H1 (cell line): ENCODE results near the gene SLC12A5. TPM values are rescaled to one million over a fixed set of nuclear protein-coding genes. Genes with fewer than 3 reads are reported as not detected.

Source experiments
- CTCF ChIA-PET: fragments of 300-600 bp; sonication (Branson Sonifier 250); formaldehyde crosslinking; loops from one replicate; lab custom pipeline; 2021; ENCODE audit not compliant: partially characterized antibody; lab: Charles Lee
- POLR2A ChIA-PET: fragments of 300-600 bp; sonication (Branson Sonifier 250); formaldehyde crosslinking; loops from one replicate; lab custom pipeline; 2021; ENCODE audit warnings: inconsistent platforms; ENCODE audit not compliant: partially characterized antibody; lab: Charles Lee
- DNase-seq, 2 experiments: peaks; one replicate each; pipeline versions ENCODE4 v3.0.0 to v3.0.0-alpha.2; 2010 to 2022; ENCODE audit warnings: low spot score in 2 of 2, low read depth in 1 of 2, mixed read lengths in 1 of 2
- FAIRE-seq: peaks from 2 replicates; lab custom pipeline; 2011; peaks lifted over from hg19 to GRCh38; lab: Jason Lieb, UNC
- H2AFZ ChIP-seq: 2 replicates; pipeline ENCODE4 v1.8.1; 2012; ENCODE audit warnings: low read length, inconsistent platforms
- H2AK5ac ChIP-seq: 2 replicates; pipeline ENCODE4 v1.6.1; 2013; ENCODE audit warnings: low read depth, low read length
- H2BK120ac ChIP-seq: replicated peaks from 2 replicates; pipeline ENCODE3; 2013; ENCODE audit warnings: low read depth, low read length, inconsistent platforms
- H2BK12ac ChIP-seq: 2 replicates; pipeline ENCODE4 v1.6.1; 2013; ENCODE audit warnings: low read depth, low read length
- H2BK15ac ChIP-seq: 2 replicates; pipeline ENCODE4 v1.6.1; 2013; ENCODE audit warnings: low read length
- H2BK20ac ChIP-seq: 2 replicates; pipeline ENCODE4 v1.6.1; 2013; ENCODE audit warnings: low read length
- H2BK5ac ChIP-seq: 2 replicates; pipeline ENCODE4 v1.6.1; 2013; ENCODE audit warnings: low read depth, low read length
- H3K14ac ChIP-seq: 2 replicates; pipeline ENCODE4 v1.6.1; 2013; ENCODE audit warnings: inconsistent platforms; ENCODE audit not compliant: insufficient read length
- H3K18ac ChIP-seq: 2 replicates; pipeline ENCODE4 v1.6.1; 2013; ENCODE audit warnings: low read length; ENCODE audit errors: extremely low read depth
- H3K23ac ChIP-seq: 2 replicates; pipeline ENCODE4 v1.6.1; 2013; ENCODE audit warnings: inconsistent platforms; ENCODE audit not compliant: insufficient read length
- H3K23me2 ChIP-seq: 2 replicates; pipeline ENCODE4 v1.6.1; 2013; ENCODE audit warnings: low read depth, low read length
- H3K27ac ChIP-seq: 2 replicates; pipeline ENCODE4 v1.6.1; 2011; ENCODE audit warnings: low read depth, low read length, inconsistent platforms
- H3K27me3 ChIP-seq, 4 experiments: replicated peaks in 1 of 4; 1 replicate in 1 of 4; 2 replicates in 3 of 4; pipeline versions ENCODE4 v1.6.1 to v1.8.1; 2011 to 2013; ENCODE audit warnings: low read length in 3 of 4, mild to moderate bottlenecking in 3 of 4, inconsistent platforms in 2 of 4, mixed read lengths in 2 of 4, moderate library complexity in 1 of 4; ENCODE audit not compliant: control insufficient read depth in 3 of 4, insufficient read depth in 3 of 4; ENCODE audit errors: extremely low read depth in 1 of 4
- H3K36me3 ChIP-seq, 4 experiments: 2 replicates each; pipeline versions ENCODE4 v1.6.1 to v1.8.1; 2011 to 2013; ENCODE audit warnings: mild to moderate bottlenecking in 4 of 4, low read length in 3 of 4, moderate library complexity in 2 of 4, control low read depth in 1 of 4, inconsistent platforms in 1 of 4; ENCODE audit not compliant: insufficient read depth in 4 of 4, control insufficient read depth in 2 of 4
- H3K4ac ChIP-seq: replicated peaks from 2 replicates; pipeline ENCODE3; 2013; ENCODE audit warnings: low read length, low read depth, mixed read lengths, inconsistent platforms; ENCODE audit not compliant: insufficient read length
- H3K4me1 ChIP-seq, 4 experiments: replicated peaks in 1 of 4; 1 replicate in 1 of 4; 2 replicates in 3 of 4; pipeline versions ENCODE4 v1.6.1 to v1.8.1; 2011 to 2013; ENCODE audit warnings: low read length in 3 of 4, inconsistent platforms in 2 of 4, mixed read lengths in 1 of 4; ENCODE audit not compliant: insufficient read depth in 4 of 4, control insufficient read depth in 3 of 4
- H3K4me2 ChIP-seq, 2 experiments: 2 replicates each; pipeline versions ENCODE4 v1.6.1 to v1.8.1; 2011 to 2013; ENCODE audit warnings: low read depth in 2 of 2, low read length in 2 of 2, control low read depth in 1 of 2, inconsistent platforms in 1 of 2, mild to moderate bottlenecking in 1 of 2; ENCODE audit not compliant: insufficient read depth in 1 of 2
- H3K4me3 ChIP-seq, 4 experiments: fragments of 200-600, 300-600 bp in 1 of 4; sonication (generic), shearing (Covaris generic), sonication (Bioruptor Twin) in 1 of 4; 2 replicates each; pipeline versions ENCODE4 v1.5.1 to v1.8.1; 2011 to 2016; ENCODE audit warnings: low read length in 4 of 4, low read depth in 3 of 4, control low read depth in 2 of 4, inconsistent platforms in 2 of 4, mild to moderate bottlenecking in 2 of 4, mixed read lengths in 1 of 4, moderate library complexity in 1 of 4; ENCODE audit not compliant: insufficient read depth in 2 of 4; ENCODE audit errors: extremely low read depth in 1 of 4
- H3K56ac ChIP-seq: replicated peaks from 2 replicates; pipeline ENCODE3; 2013; ENCODE audit warnings: low read depth, mild to moderate bottlenecking, mixed read lengths, low read length, inconsistent platforms; ENCODE audit not compliant: insufficient read length
- H3K79me1 ChIP-seq: 2 replicates; pipeline ENCODE4 v1.6.1; 2013; ENCODE audit warnings: low read depth, low read length, control low read depth
- H3K79me2 ChIP-seq, 2 experiments: 2 replicates each; pipeline versions ENCODE4 v1.6.1 to v1.8.1; 2012 to 2013; ENCODE audit warnings: low read length in 2 of 2, mild to moderate bottlenecking in 2 of 2, inconsistent platforms in 1 of 2; ENCODE audit not compliant: insufficient read depth in 2 of 2, control insufficient read depth in 1 of 2
- H3K9ac ChIP-seq, 4 experiments: replicated peaks in 1 of 4; 1 replicate in 1 of 4; 2 replicates in 3 of 4; pipeline versions ENCODE4 v1.6.1 to v1.8.1; 2011 to 2013; ENCODE audit warnings: low read depth in 3 of 4, low read length in 3 of 4, control low read depth in 2 of 4, mild to moderate bottlenecking in 2 of 4, moderate library complexity in 2 of 4, inconsistent platforms in 1 of 4; ENCODE audit errors: extremely low read depth in 1 of 4
- H3K9me3 ChIP-seq, 2 experiments: 2 replicates each; pipeline versions ENCODE4 v1.6.1 to v1.8.1; 2012 to 2013; ENCODE audit warnings: mild to moderate bottlenecking in 2 of 2, moderate library complexity in 2 of 2, control low read depth in 1 of 2, inconsistent platforms in 1 of 2, low read depth in 1 of 2, low read length in 1 of 2, mixed read lengths in 1 of 2; ENCODE audit not compliant: insufficient read depth in 2 of 2
- H4K20me1 ChIP-seq, 2 experiments: replicated peaks in 1 of 2; 2 replicates each; pipeline versions ENCODE3 to v1.8.1; 2011 to 2013; ENCODE audit warnings: inconsistent platforms in 2 of 2, low read length in 2 of 2, mild to moderate bottlenecking in 1 of 2; ENCODE audit not compliant: insufficient read depth in 2 of 2, control insufficient read depth in 1 of 2
- H4K5ac ChIP-seq: 2 replicates; pipeline ENCODE4 v1.6.1; 2013; ENCODE audit warnings: low read length, low read depth, mixed read lengths, inconsistent platforms; ENCODE audit not compliant: insufficient read length
- H4K8ac ChIP-seq: 2 replicates; pipeline ENCODE4 v1.8.0; 2013; ENCODE audit warnings: mild to moderate bottlenecking, moderate library complexity, low read length, inconsistent platforms; ENCODE audit not compliant: insufficient read depth; ENCODE audit errors: extremely low read depth
- H4K91ac ChIP-seq: replicated peaks from 2 replicates; pipeline ENCODE3; 2013; ENCODE audit warnings: low read length, mixed read lengths, inconsistent platforms; ENCODE audit not compliant: insufficient read length
- GTF2F1 ChIP-seq: IDR thresholded peaks from 2 replicates; pipeline ENCODE4 v1.6.1; 2012; ENCODE audit warnings: low read depth, low read length, improper control_type of control experiment, borderline replicate concordance
- KDM5A ChIP-seq: fragments of 200-600 bp; IDR thresholded peaks from 2 replicates; pipeline ENCODE4 v1.7.1; 2012; ENCODE audit warnings: mild to moderate bottlenecking, low read length, inconsistent platforms, mixed read lengths
- SP1 ChIP-seq: IDR thresholded peaks from 2 replicates; pipeline ENCODE4 v1.6.1; 2011; ENCODE audit warnings: low read depth, low read length
- WGBS, 2 experiments: shearing (Covaris generic) in 1 of 2; methylation state at CpG; one replicate each; pipeline versions ENCODE4 v1.1.6 to v1.1.7; 2013 to 2015; ENCODE audit warnings: low lambda C conversion rate in 2 of 2, mixed read lengths in 2 of 2, inconsistent platforms in 1 of 2, low coverage in 1 of 2, missing lambda C conversion rate in 1 of 2; ENCODE audit not compliant: insufficient replicate concordance in 2 of 2, insufficient coverage in 1 of 2, insufficient read length in 1 of 2; ENCODE audit errors: extremely low coverage in 1 of 2, missing lambda C conversion rate in 1 of 2; 5-methylcytosine and 5-hydroxymethylcytosine counted together
- polyA plus RNA-seq, 7 experiments: library from polyadenylated mRNA; depleted of rRNA in 3 of 7; stranded (reverse) in 5 of 7; unstranded in 2 of 7; fragments of >200 nt in 5 of 7; fragments of 200-250 nt in 2 of 7; gene quantifications; 1 replicate in 5 of 7; 2 replicates in 1 of 7; 4 replicates in 1 of 7; pipeline versions ENCODE4 v1.2.1 to v1.2.3, GENCODE V29; 2011 to 2013; ENCODE audit warnings: missing spikeins in 2 of 7, mixed read lengths in 2 of 7
- total RNA-seq: library from RNA; stranded (reverse); fragmentation: NEBNext Ultra II Directional; extraction: Animal tissue kit (Norgen Biotek cat#: 25700); gene quantifications from 2 replicates; pipeline ENCODE4 v1.2.1, GENCODE V29; 2021

SLC12A5 gene
- total and polyA plus RNA-seq, 2 of the 8 experiments (the other 6 are each of a cell fraction or from before 2014, with no cell fraction given) = 1.9 to 7.3 TPM

- Histone ChIP-seq H3K23me2 (no peaks in the 10 kb centered on the region; the same call in 1 of the 2 replicates), H4K91ac (no peak overlapping the region), H2AK5ac (no peak overlapping the region), H3K36me3 (no peaks in the 10 kb centered on the region), H3K27me3 (peaks cover 13 to 43% (median 33%) of the 10 kb centered on the region in 4 experiments), H3K56ac (no peak overlapping the region), H3K14ac (no peak overlapping the region), H4K20me1 (peaks cover 6 to 12% of the 10 kb centered on the region in 2 experiments), H2BK20ac (no peak overlapping the region), H3K18ac (no peak overlapping the region), H2BK5ac (no peak overlapping the region), H4K8ac (no peak overlapping the region), H3K79me1 (no peaks in the 10 kb centered on the region), H3K4me2 (peak overlapping the region; percentile 19 to 25; a peak in 1 of 4 replicates), H3K9ac (no peak overlapping the region), H3K79me2 (no peaks in the 10 kb centered on the region), H4K5ac (no peak overlapping the region), H3K23ac (no peak overlapping the region), H2AFZ (no peak overlapping the region), H2BK12ac (no peak overlapping the region), H3K4me1 (peaks cover 0 to 4% (median 4%) of the 10 kb centered on the region in 4 experiments; a peak in 4 of 7 replicates), H3K9me3 (no peaks in the 10 kb centered on the region), H3K27ac (no peak overlapping the region), H2BK120ac (no peak overlapping the region), H3K4me3 (no peak overlapping the region), H2BK15ac (no peak overlapping the region), H3K4ac (no peak overlapping the region)
- no peak for DNase-seq
- TF ChIP-seq GTF2F1 (no peak), SP1 (no peak), KDM5A (no peak)
- FAIRE-seq = no peak
- POLR2A ChIA-PET = no interaction called here
- WGBS, 2 experiments = 77% methylated on average over 5 of the region's 5 CpGs; no CpG with 5 or more reads in 1 of the 2 experiments
- CTCF ChIA-PET = interaction anchor here (0.8 to 1.9 kb wide), 5 partner anchors 14 to 23 kb away, joined by 3 to 9 read pairs (median 4); no protein-coding TSS in a partner anchor
Observed at GRCh38 chr20:46037036-46037435, 8.0 kb downstream of the SLC12A5 start.
